ENCODE measurements around the gene PTPRD.

PTPRD gene

DNA sequence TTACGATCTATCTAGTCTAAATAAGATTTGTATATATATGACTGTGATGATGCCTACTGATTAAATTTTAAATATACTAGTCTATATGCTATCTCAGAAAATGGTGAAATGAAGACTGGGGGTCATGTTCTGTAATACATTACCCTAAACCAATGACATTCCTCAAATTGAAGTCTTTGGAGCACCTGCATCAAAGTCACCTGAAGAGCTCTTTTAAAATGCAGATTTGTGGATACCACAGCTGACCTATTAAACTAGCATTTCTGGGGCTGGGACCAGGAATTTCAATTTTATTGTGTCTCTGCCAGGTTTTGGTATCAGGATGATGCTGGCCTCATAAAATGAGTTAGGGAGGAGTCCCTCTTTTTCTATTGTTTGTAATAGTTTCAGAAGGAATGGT lies 2181.3 kb downstream of the PTPRD start:
- Histone ChIP-seq H3K79me2 (ENCODE audit: control insufficient read depth, insufficient read depth, low read length, unreplicated experiment) (no peaks in the 10 kb centered on the region), H3K4me1 (ENCODE audit: control insufficient read depth, insufficient read depth, low read length, unreplicated experiment) (no peaks in the 10 kb centered on the region), H3K36me3 (ENCODE audit: insufficient read depth, low read length) (no peaks in the 10 kb centered on the region), H3K4me3 (ENCODE audit: low read depth, low read length) (no peak overlapping the region), H3K27ac (ENCODE audit: low read depth, low read length) (no peak overlapping the region), H3K27me3 (ENCODE audit: insufficient read depth, low read length) (no peaks in the 10 kb centered on the region), H2AFZ (ENCODE audit: low read length, unreplicated experiment) (no peak overlapping the region)

DNA sequence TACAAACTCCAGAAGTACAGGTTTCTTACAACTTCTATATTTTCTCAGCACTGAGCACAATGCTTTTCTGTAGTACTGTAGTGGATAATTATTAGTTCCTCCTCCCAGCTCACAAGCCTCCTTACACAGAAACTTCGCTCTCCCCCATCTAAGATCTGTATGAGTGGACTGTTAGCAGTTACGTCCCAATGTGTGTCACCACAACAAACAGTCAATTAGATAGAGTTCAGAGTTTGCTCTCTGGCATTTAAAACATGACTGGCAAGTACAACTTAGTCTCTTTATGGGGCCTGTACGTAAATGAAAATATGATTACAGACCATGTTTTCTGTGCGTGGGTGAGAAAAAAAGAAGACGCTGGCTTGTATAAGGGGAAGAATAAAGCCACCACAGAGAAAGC lies 2181.9 kb downstream of the PTPRD start:
- Histone ChIP-seq H3K4me3 (ENCODE audit: low read depth, low read length) (no peak overlapping the region), H3K27me3 (ENCODE audit: insufficient read depth, low read length) (no peaks in the 10 kb centered on the region), H3K79me2 (ENCODE audit: control insufficient read depth, insufficient read depth, low read length, unreplicated experiment) (no peaks in the 10 kb centered on the region), H3K4me1 (ENCODE audit: control insufficient read depth, insufficient read depth, low read length, unreplicated experiment) (no peaks in the 10 kb centered on the region), H3K27ac (ENCODE audit: low read depth, low read length) (no peak overlapping the region), H3K36me3 (ENCODE audit: insufficient read depth, low read length) (no peaks in the 10 kb centered on the region), H2AFZ (ENCODE audit: low read length, unreplicated experiment) (no peak overlapping the region)

DNA sequence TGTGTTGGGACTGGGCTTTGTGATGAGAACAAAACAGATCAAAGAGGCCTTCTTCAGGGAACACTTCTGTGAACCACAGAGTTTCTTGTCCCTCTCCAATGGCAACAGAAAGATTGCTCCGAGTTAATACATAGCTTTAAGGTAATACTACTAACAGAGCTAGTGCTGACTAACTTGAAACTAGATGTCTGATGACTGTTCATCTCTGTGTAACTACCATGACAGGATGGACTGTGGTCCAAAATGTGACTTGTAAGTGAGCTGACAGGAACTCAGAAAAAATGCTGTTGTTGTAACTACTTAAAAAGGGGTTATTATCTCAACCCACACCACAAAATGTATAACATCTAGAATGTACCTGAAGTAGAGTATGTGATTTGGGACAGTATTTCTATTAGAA lies 2183.0 kb downstream of the PTPRD start:
- Histone ChIP-seq H3K4me1 (ENCODE audit: control insufficient read depth, insufficient read depth, low read length, unreplicated experiment) (no peaks in the 10 kb centered on the region), H3K27me3 (ENCODE audit: insufficient read depth, low read length) (no peaks in the 10 kb centered on the region), H3K36me3 (ENCODE audit: insufficient read depth, low read length) (no peaks in the 10 kb centered on the region), H3K79me2 (ENCODE audit: control insufficient read depth, insufficient read depth, low read length, unreplicated experiment) (no peaks in the 10 kb centered on the region), H3K27ac (ENCODE audit: low read depth, low read length) (no peak overlapping the region), H3K4me3 (ENCODE audit: low read depth, low read length) (no peak overlapping the region), H2AFZ (ENCODE audit: low read length, unreplicated experiment) (no peak overlapping the region)

DNA sequence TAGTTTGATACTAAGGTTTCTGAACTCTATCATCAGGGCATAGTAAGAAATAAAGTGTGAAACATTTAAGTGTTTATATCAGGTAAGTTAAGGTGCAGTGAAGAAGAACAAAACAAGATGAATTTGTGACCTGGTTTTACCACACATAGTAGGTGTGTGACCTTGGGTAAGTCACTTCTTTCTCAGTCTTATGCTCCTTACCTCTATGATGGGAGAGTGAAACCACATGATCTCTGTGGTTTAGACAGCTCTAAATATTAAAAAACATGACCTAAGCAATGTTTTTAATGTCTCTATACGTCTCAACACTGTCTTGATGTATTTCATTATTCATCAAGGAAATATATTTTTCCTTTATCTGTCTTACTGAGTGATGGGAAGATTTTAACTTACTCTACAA lies 2183.6 kb downstream of the PTPRD start:
- no peak overlapping the region for H2AFZ ChIP-seq (ENCODE audit: low read length, unreplicated experiment)
- H3K79me2 ChIP-seq (ENCODE audit: control insufficient read depth, insufficient read depth, low read length, unreplicated experiment), result no peaks in the 10 kb centered on the region
- H3K27ac ChIP-seq (ENCODE audit: low read depth, low read length), result no peak overlapping the region
- no peaks in the 10 kb centered on the region for H3K36me3 ChIP-seq (ENCODE audit: insufficient read depth, low read length)
- no peak overlapping the region for H3K4me3 ChIP-seq (ENCODE audit: low read depth, low read length)
- no peaks in the 10 kb centered on the region for H3K27me3 ChIP-seq (ENCODE audit: insufficient read depth, low read length)
- no peaks in the 10 kb centered on the region for H3K4me1 ChIP-seq (ENCODE audit: control insufficient read depth, insufficient read depth, low read length, unreplicated experiment)

DNA sequence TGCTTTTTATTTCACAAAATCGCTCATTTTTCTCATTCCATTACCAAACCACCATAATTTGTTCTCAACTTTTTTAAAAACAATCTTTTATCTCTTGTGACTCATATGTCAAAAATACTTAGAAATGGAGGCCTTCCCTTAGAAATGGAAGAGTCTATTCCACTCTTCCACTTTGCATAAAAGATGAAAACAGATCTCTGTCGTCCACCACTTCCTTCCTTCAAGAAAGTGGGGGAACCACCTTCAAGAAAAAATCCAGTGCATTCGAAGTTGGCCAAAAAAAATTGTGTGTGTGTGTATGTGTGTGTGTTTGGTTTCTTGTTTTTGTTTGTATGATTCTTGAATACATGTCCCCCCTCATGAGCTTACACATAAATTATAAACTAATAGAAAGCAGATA lies 2184.4 kb downstream of the PTPRD start:
- no peak overlapping the region for H3K4me3 ChIP-seq (ENCODE audit: low read depth, low read length)
- no peak overlapping the region for H3K27ac ChIP-seq (ENCODE audit: low read depth, low read length)
- H3K4me1 ChIP-seq (ENCODE audit: control insufficient read depth, insufficient read depth, low read length, unreplicated experiment), result no peaks in the 10 kb centered on the region
- no peak overlapping the region for H2AFZ ChIP-seq (ENCODE audit: low read length, unreplicated experiment)
- no peaks in the 10 kb centered on the region for H3K79me2 ChIP-seq (ENCODE audit: control insufficient read depth, insufficient read depth, low read length, unreplicated experiment)
- H3K36me3 ChIP-seq (ENCODE audit: insufficient read depth, low read length), result no peaks in the 10 kb centered on the region
- H3K27me3 ChIP-seq (ENCODE audit: insufficient read depth, low read length), result no peaks in the 10 kb centered on the region

DNA sequence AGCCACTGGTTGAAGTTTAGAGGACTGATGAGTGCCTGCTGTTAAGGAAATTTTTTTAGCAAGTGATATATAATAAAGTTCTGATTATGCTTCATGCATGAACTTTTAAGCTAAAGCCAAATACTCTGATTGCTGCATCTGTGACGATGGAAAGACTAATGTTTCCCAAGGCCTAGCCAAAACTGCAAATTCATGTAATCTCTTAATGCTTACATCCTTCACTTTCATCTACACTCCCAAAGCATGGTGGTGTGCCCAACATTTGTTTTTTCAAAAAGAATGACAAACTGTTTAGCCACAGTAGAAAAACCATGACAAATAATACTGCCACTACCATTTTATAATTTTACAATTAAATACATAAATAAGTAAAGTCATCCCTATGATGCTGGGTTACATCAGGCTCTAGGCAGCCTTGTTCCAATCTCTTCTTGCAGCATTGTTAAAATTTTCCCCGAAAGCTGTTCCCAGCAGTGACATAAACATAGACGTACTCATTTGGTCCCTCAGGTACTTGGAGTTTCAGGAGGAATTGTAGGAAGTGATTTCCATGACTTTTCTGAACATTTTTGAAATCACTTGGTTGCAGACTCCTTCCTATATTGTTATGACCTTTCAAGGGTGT lies 2187.9 kb downstream of the PTPRD start:
- Histone ChIP-seq H3K4me1 (ENCODE audit: control insufficient read depth, insufficient read depth, low read length, unreplicated experiment) (no peaks in the 10 kb centered on the region), H3K36me3 (ENCODE audit: insufficient read depth, low read length) (no peaks in the 10 kb centered on the region), H3K27ac (ENCODE audit: low read depth, low read length) (no peak overlapping the region), H3K79me2 (ENCODE audit: control insufficient read depth, insufficient read depth, low read length, unreplicated experiment) (no peaks in the 10 kb centered on the region), H3K27me3 (ENCODE audit: insufficient read depth, low read length) (no peaks in the 10 kb centered on the region), H3K4me3 (ENCODE audit: low read depth, low read length) (no peak overlapping the region), H2AFZ (ENCODE audit: low read length, unreplicated experiment) (no peak overlapping the region)

DNA sequence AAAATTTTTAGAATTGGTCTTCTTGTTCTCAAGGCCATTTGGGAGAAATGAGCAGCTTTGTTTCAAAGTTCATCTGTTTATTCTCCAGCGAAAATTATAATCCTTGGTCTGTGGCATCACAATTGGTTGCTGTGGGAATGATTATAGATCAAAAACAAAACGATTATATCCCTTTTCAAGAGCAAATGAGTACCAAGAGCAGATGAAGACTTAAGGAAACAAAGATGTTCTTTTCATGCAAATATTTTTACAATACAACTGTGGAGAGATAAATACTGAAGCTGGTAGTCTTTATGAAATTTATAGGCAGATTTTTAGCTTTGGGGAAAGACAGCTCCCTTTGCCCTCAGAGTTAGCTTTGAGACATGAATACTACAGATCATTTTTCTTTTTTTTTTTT lies 2192.4 kb downstream of the PTPRD start:
- Histone ChIP-seq H2AFZ (ENCODE audit: low read length, unreplicated experiment) (no peak overlapping the region), H3K4me3 (ENCODE audit: low read depth, low read length) (no peak overlapping the region), H3K4me1 (ENCODE audit: control insufficient read depth, insufficient read depth, low read length, unreplicated experiment) (no peaks in the 10 kb centered on the region), H3K27ac (ENCODE audit: low read depth, low read length) (no peak overlapping the region), H3K36me3 (ENCODE audit: insufficient read depth, low read length) (no peaks in the 10 kb centered on the region), H3K79me2 (ENCODE audit: control insufficient read depth, insufficient read depth, low read length, unreplicated experiment) (no peaks in the 10 kb centered on the region), H3K27me3 (ENCODE audit: insufficient read depth, low read length) (no peaks in the 10 kb centered on the region)

DNA sequence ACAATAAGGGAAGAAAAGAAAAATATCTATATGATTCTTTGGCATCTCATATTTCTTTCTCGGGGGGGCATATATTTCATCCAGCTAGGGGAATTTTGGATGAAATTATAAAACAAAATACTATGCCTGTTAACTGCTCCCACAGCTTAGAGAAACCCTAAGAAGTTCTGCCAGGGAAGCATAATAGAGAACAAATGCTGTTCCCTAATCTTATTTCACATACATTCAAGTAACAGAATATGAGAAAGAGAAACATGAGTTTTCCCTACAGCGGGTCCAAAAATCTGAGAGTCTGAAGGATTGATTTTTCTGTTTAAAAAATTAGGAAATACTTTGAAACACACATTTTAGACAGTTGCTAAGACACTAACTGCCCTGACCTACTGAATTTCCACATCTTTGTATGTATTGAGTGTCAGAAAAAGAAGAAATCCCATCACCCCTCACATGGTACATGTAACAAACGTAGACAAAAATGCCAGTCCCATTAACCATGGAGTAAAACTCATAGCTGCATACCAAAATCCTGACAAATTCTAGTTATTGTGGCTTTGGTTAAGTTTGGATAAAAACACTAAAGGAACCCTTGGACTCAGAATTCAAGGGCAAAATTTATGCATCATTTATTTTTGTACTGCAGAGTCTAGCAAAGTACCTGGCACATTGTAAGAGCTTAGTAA lies 2193.1 kb downstream of the PTPRD start:
- no peak overlapping the region for H2AFZ ChIP-seq (ENCODE audit: low read length, unreplicated experiment)
- no peak overlapping the region for H3K4me3 ChIP-seq (ENCODE audit: low read depth, low read length)
- H3K79me2 ChIP-seq (ENCODE audit: control insufficient read depth, insufficient read depth, low read length, unreplicated experiment), result no peaks in the 10 kb centered on the region
- no peak overlapping the region for H3K27ac ChIP-seq (ENCODE audit: low read depth, low read length)
- H3K4me1 ChIP-seq (ENCODE audit: control insufficient read depth, insufficient read depth, low read length, unreplicated experiment), result no peaks in the 10 kb centered on the region
- H3K36me3 ChIP-seq (ENCODE audit: insufficient read depth, low read length), result no peaks in the 10 kb centered on the region
- H3K27me3 ChIP-seq (ENCODE audit: insufficient read depth, low read length), result no peaks in the 10 kb centered on the region

DNA sequence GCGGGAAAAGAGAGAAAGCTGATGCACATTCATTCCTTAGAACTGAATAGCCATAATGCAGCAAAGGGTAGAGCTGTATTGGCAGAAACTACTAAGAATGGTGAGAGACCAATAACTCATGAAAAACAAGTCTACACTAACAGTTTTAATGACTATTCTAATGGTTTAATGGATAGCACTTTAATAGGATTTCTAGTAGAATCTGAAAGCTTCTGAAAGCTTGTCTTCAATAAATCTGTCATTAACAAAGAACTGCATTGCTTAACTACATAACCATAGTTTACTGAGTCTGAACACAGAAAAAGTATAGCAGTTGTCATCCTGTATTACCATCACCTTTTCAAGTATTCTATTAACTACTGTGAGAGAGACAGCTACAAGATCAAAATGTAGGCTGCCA lies 2195.5 kb downstream of the PTPRD start:
- H3K27ac ChIP-seq (ENCODE audit: low read depth, low read length), result no peak overlapping the region
- H2AFZ ChIP-seq (ENCODE audit: low read length, unreplicated experiment), result no peak overlapping the region
- H3K36me3 ChIP-seq (ENCODE audit: insufficient read depth, low read length), result no peaks in the 10 kb centered on the region
- no peaks in the 10 kb centered on the region for H3K27me3 ChIP-seq (ENCODE audit: insufficient read depth, low read length)
- H3K79me2 ChIP-seq (ENCODE audit: control insufficient read depth, insufficient read depth, low read length, unreplicated experiment), result no peaks in the 10 kb centered on the region
- H3K4me1 ChIP-seq (ENCODE audit: control insufficient read depth, insufficient read depth, low read length, unreplicated experiment), result no peaks in the 10 kb centered on the region
- no peak overlapping the region for H3K4me3 ChIP-seq (ENCODE audit: low read depth, low read length)

DNA sequence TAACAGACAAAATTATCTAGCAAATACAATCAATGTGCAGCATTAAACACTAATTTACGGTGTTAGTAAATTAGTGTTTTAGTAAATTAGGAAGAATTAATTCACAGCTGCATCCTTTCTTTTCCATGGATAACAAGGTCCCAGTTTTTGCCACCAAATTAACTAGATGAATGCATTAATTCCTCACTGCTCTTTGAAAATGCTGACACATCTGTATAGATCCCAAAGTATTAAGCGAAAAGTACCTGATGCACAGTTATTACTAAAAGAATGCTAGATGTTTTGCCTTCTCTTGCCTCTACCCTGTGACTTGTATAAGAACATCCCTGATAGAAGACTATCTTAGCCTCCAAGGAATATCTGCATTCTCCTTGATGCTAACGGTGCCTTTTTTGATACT lies 2200.5 kb downstream of the PTPRD start:
- no peak overlapping the region for H3K4me3 ChIP-seq (ENCODE audit: low read depth, low read length)
- H3K4me1 ChIP-seq (ENCODE audit: control insufficient read depth, insufficient read depth, low read length, unreplicated experiment), result no peaks in the 10 kb centered on the region
- H3K36me3 ChIP-seq (ENCODE audit: insufficient read depth, low read length), result no peaks in the 10 kb centered on the region
- no peak overlapping the region for H3K27ac ChIP-seq (ENCODE audit: low read depth, low read length)
- H3K79me2 ChIP-seq (ENCODE audit: control insufficient read depth, insufficient read depth, low read length, unreplicated experiment), result no peaks in the 10 kb centered on the region
- no peak overlapping the region for H2AFZ ChIP-seq (ENCODE audit: low read length, unreplicated experiment)
- H3K27me3 ChIP-seq (ENCODE audit: insufficient read depth, low read length), result no peaks in the 10 kb centered on the region

DNA sequence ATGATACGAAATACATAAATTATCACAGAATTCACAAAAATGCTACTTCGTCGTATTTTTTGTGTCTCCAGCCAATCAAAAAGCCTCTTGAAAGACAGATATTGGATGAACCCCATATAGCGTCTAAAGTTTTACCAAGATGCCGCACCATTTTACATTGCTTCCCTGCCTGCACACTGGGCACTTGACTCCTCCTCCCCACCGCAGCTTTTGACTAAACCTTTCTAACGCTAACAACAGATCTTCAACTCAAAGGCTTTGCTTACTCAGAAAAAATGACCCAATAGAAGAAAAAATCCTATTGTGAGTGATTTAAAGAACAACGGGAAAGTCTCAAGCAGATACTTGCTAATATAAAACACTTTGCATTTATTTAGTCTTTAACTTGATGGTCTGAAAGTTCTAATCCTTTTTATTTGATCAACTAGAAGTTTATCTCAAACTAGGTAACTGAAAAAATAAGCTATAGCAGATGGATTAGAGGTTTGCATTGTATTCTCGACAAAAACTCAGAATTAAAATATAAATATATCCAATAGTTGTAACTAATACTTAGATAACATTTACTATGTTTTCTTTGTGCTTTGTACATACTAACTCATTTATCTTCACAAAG lies 2204.1 kb downstream of the PTPRD start:
- Histone ChIP-seq H3K36me3 (ENCODE audit: insufficient read depth, low read length) (no peaks in the 10 kb centered on the region), H3K27me3 (ENCODE audit: insufficient read depth, low read length) (no peaks in the 10 kb centered on the region), H3K79me2 (ENCODE audit: control insufficient read depth, insufficient read depth, low read length, unreplicated experiment) (no peaks in the 10 kb centered on the region), H3K4me1 (ENCODE audit: control insufficient read depth, insufficient read depth, low read length, unreplicated experiment) (no peaks in the 10 kb centered on the region), H3K27ac (ENCODE audit: low read depth, low read length) (no peak overlapping the region), H2AFZ (ENCODE audit: low read length, unreplicated experiment) (no peak overlapping the region), H3K4me3 (ENCODE audit: low read depth, low read length) (no peak overlapping the region)
